IMR-90 (cell line): Measurements from ENCODE around the gene CFAP73. TPM values are rescaled to one million over a fixed set of nuclear protein-coding genes. Genes with fewer than 3 reads are reported as not detected.
A peak's percentile ranks its signal among the peaks of the same experiment; 100 is the strongest.

Experiments used
- ATAC-seq: fragments of 200-7000 bp; cut with Tn5 transposase; 2 replicates; pipeline ENCODE4 v1.9.1; 2020; ENCODE audit warnings: low read depth, mild to moderate bottlenecking, moderate library complexity
- BruUV-seq: library from RNA; stranded (reverse); fragments of 400-500 nt; replicated peaks from 2 replicates; lab custom pipeline; 2021; lab: Mats Ljungman, UMichigan
- CTCF ChIA-PET: fragments of 300-600 bp; formaldehyde crosslinking; extraction: SDS; loops from one replicate; lab custom pipeline; 2021; ENCODE audit warnings: antibody characterized with exemption; lab: Yijun Ruan, JAX
- POLR2A ChIA-PET: fragments of 300-600 bp; sonication (Branson Sonifier 250); formaldehyde crosslinking; loops from one replicate; lab custom pipeline; 2022; ENCODE audit warnings: antibody characterized with exemption; ENCODE audit not compliant: unreplicated experiment; lab: Charles Lee
- DNase-seq: peaks from one replicate; pipeline ENCODE4 v3.0.0; 2013
- H2AFZ ChIP-seq: replicated peaks from 2 replicates; pipeline ENCODE3; 2013; ENCODE audit warnings: low read length, mild to moderate bottlenecking; ENCODE audit not compliant: poor library complexity
- H2AK5ac ChIP-seq: 2 replicates; pipeline ENCODE4 v1.6.1; 2013; ENCODE audit warnings: low read depth, low read length, inconsistent platforms
- H2AK9ac ChIP-seq: replicated peaks from 2 replicates; pipeline ENCODE3; 2013; ENCODE audit warnings: mild to moderate bottlenecking, low read depth, low read length, moderate library complexity; ENCODE audit not compliant: poor library complexity
- H2BK120ac ChIP-seq: 2 replicates; pipeline ENCODE4 v1.6.1; 2013; ENCODE audit warnings: low read depth, low read length, inconsistent platforms
- H2BK15ac ChIP-seq: 3 replicates; pipeline ENCODE4 v1.6.1; 2013; ENCODE audit warnings: low read depth, low read length, inconsistent platforms
- H2BK20ac ChIP-seq: 2 replicates; pipeline ENCODE4 v1.6.1; 2013; ENCODE audit warnings: low read depth, mild to moderate bottlenecking, inconsistent platforms, low read length, moderate library complexity
- H2BK5ac ChIP-seq: 2 replicates; pipeline ENCODE4 v1.6.1; 2013; ENCODE audit warnings: mild to moderate bottlenecking, low read depth, low read length, inconsistent platforms; ENCODE audit not compliant: poor library complexity, severe bottlenecking
- H3K14ac ChIP-seq: replicated peaks from 2 replicates; pipeline ENCODE4 v1.6.1; 2013; ENCODE audit warnings: low read depth, low read length, inconsistent platforms
- H3K18ac ChIP-seq: 2 replicates; pipeline ENCODE4 v1.6.1; 2013; ENCODE audit warnings: low read depth, low read length, control low read depth
- H3K23ac ChIP-seq: 2 replicates; pipeline ENCODE4 v1.6.1; 2013; ENCODE audit warnings: low read depth, low read length, inconsistent platforms
- H3K27ac ChIP-seq: 2 replicates; pipeline ENCODE4 v1.5.1; 2013; ENCODE audit warnings: mild to moderate bottlenecking, control low read depth, low read length; ENCODE audit not compliant: insufficient read depth
- H3K27me3 ChIP-seq: 2 replicates; pipeline ENCODE4 v1.6.1; 2013; ENCODE audit warnings: low read length; ENCODE audit not compliant: control insufficient read depth, insufficient read depth
- H3K36me3 ChIP-seq: 2 replicates; pipeline ENCODE4 v1.6.1; 2013; ENCODE audit warnings: low read length, mixed read lengths; ENCODE audit not compliant: control insufficient read depth, insufficient read depth
- H3K4ac ChIP-seq: 2 replicates; pipeline ENCODE4 v1.6.1; 2013; ENCODE audit warnings: low read depth, low read length, inconsistent platforms
- H3K4me1 ChIP-seq: 2 replicates; pipeline ENCODE4 v1.6.1; 2013; ENCODE audit warnings: low read length, mixed read lengths; ENCODE audit not compliant: control insufficient read depth, insufficient read depth
- H3K4me2 ChIP-seq: 2 replicates; pipeline ENCODE4 v1.6.1; 2013; ENCODE audit warnings: low read depth, mild to moderate bottlenecking, control low read depth, low read length, moderate library complexity
- H3K4me3 ChIP-seq: 2 replicates; pipeline ENCODE4 v1.5.1; 2013; ENCODE audit warnings: low read depth, mild to moderate bottlenecking, control low read depth, low read length, moderate library complexity; ENCODE audit not compliant: insufficient read depth
- H3K56ac ChIP-seq: 2 replicates; pipeline ENCODE4 v1.6.1; 2013; ENCODE audit warnings: low read length, inconsistent platforms; ENCODE audit not compliant: insufficient read depth; ENCODE audit errors: extremely low read depth
- H3K79me1 ChIP-seq, 2 experiments: 2 replicates each; pipeline ENCODE4 v1.6.1; 2013; ENCODE audit warnings: low read length in 2 of 2, inconsistent platforms in 1 of 2, low read depth in 1 of 2
- H3K9ac ChIP-seq: 2 replicates; pipeline ENCODE4 v1.6.1; 2013; ENCODE audit warnings: low read depth, low read length, control low read depth
- H3K9me1 ChIP-seq: 2 replicates; pipeline ENCODE4 v1.6.1; 2013; ENCODE audit warnings: low read length, inconsistent platforms; ENCODE audit not compliant: insufficient read depth
- H3K9me3 ChIP-seq: 2 replicates; pipeline ENCODE4 v1.6.1; 2013; ENCODE audit warnings: low read length; ENCODE audit not compliant: control insufficient read depth, insufficient read depth
- H4K20me1 ChIP-seq: 2 replicates; pipeline ENCODE4 v1.6.1; 2013; ENCODE audit warnings: low read length, inconsistent platforms; ENCODE audit not compliant: insufficient read depth
- H4K5ac ChIP-seq: 2 replicates; pipeline ENCODE4 v1.6.1; 2013; ENCODE audit warnings: mild to moderate bottlenecking, low read depth, low read length, control low read depth
- H4K8ac ChIP-seq, 2 experiments: 2 replicates each; pipeline ENCODE4 v1.6.1; 2013; ENCODE audit warnings: low read depth in 2 of 2, low read length in 2 of 2, control low read depth in 1 of 2, inconsistent platforms in 1 of 2
- H4K91ac ChIP-seq: 2 replicates; pipeline ENCODE4 v1.6.1; 2013; ENCODE audit warnings: low read depth, low read length, inconsistent platforms; ENCODE audit not compliant: insufficient read depth
- FOS ChIP-seq: fragments of 150-350 bp; IDR thresholded peaks from 2 replicates; pipeline ENCODE4 v1.6.1; 2016; ENCODE audit warnings: low read depth, low read length
- MAFK ChIP-seq: IDR thresholded peaks from 2 replicates; pipeline ENCODE4 v1.6.1; 2012; ENCODE audit warnings: low read depth, low read length, improper control_type of control experiment
- MXI1 ChIP-seq: IDR thresholded peaks from 2 replicates; pipeline ENCODE4 v1.6.1; 2012; ENCODE audit warnings: low read depth, mild to moderate bottlenecking, low read length, moderate library complexity, borderline replicate concordance
- WGBS, 2 experiments: methylation state at CpG; one replicate each; pipeline versions ENCODE4 v1.1.5 to v1.1.7; 2013; ENCODE audit warnings: missing lambda C conversion rate in 2 of 2; ENCODE audit not compliant: insufficient read length in 1 of 2; ENCODE audit errors: extremely low coverage in 2 of 2; 5-methylcytosine and 5-hydroxymethylcytosine counted together
- dilution Hi-C: fragments of 300-500 bp; cut with HindIII; formaldehyde crosslinking; loops from one replicate; pipeline ENCODE4 v1.14.3; 2018; ENCODE audit warnings: low sequenced_read_pairs; ENCODE audit not compliant: unreplicated experiment
- in situ Hi-C: fragments of 300-500 bp; cut with MboI; formaldehyde crosslinking; loops from 3 replicates; pipeline ENCODE4 v1.14.3; 2019; ENCODE audit warnings: low sequenced_read_pairs, inconsistent platforms, mixed read lengths
- intact Hi-C: fragments of 100-400 bp; cut with micrococcal nuclease; formaldehyde crosslinking; loops from 2 replicates; pipeline ENCODE4 v1.10.0; 2022
- polyA plus RNA-seq, 3 experiments: library from polyadenylated mRNA; depleted of rRNA; stranded (reverse); fragments of >200 nt; gene quantifications; 2 replicates each; pipeline ENCODE4 v1.2.3, GENCODE V29; 2012; ENCODE audit warnings: low replicate concordance in 1 of 3
- total RNA-seq: library from RNA; depleted of rRNA; stranded (reverse); fragments of >200 nt; gene quantifications from 2 replicates; pipeline ENCODE4 v1.2.3, GENCODE V29; 2012

The CFAP73 gene
- total and polyA plus RNA-seq, 2 of the 4 experiments (the other 2 are of a cell fraction), result not detected

DNA sequence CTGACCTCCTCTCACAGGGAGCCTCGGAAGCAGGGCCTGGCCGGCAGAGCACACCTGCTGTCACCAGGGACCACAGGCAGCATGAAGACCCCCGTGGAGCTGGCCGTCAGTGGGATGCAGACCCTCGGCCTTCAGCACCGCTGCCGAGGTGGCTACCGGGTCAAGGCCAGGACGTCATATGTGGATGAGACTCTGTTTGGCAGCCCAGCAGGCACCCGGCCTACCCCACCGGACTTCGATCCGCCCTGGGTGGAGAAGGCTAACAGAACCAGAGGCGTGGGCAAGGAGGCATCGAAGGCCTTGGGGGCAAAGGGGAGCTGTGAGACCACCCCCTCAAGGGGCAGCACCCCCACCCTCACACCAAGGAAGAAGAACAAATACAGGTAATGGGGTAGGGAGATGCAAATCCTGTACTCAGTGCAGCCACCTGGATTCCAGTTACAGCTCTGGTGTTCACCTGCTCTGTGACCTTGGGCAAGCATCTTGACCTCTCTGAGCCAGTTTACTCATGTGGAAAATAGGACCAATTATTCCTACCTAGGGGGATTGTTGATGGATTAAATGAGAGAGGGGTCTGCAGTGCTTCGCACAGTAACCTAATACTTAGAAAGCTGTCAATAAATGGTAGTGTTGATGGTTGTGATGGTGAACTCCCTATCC is 37.3 kb downstream of the CFAP73 start:
- dilution Hi-C loops, result no loop called here
- Histone ChIP-seq H3K9me3 (no peaks in the 10 kb centered on the region), H3K79me1 (peaks cover 31 to 51% of the 10 kb centered on the region in 2 experiments), H4K20me1 (no peaks in the 10 kb centered on the region; the same call in 1 of the 2 replicates), H3K27me3 (no peaks in the 10 kb centered on the region), H2AFZ (peak overlapping the region; percentile 49), H4K8ac (no peak overlapping the region), H3K9me1 (no peaks in the 10 kb centered on the region), H3K4ac (no peak overlapping the region), H3K14ac (no peak overlapping the region), H2BK20ac (no peak overlapping the region), H2AK9ac (no peak overlapping the region), H2BK5ac (no peak overlapping the region), H3K4me1 (peaks cover 5% of the 10 kb centered on the region; the same call in 1 of the 2 replicates), H3K27ac (no peak overlapping the region), H2BK120ac (no peak overlapping the region), H3K9ac (no peak overlapping the region), H3K36me3 (peaks cover 11% of the 10 kb centered on the region), H3K4me2 (no peak overlapping the region; the same call in 1 of the 2 replicates), H4K5ac (no peak overlapping the region), H3K18ac (no peak overlapping the region), H4K91ac (no peak overlapping the region), H2AK5ac (peak overlapping the region; percentile 56; the same call in 1 of the 2 replicates), H3K56ac (no peak overlapping the region), H3K4me3 (no peak overlapping the region), H2BK15ac (no peak overlapping the region; the same call in 2 of the 3 replicates), H3K23ac (no peak overlapping the region)
- ChIA-PET CTCF (interaction anchor here (0.5 kb wide), 1 partner anchor 1131 kb away, joined by 5 read pairs; no protein-coding TSS in a partner anchor), POLR2A (no interaction called here)
- intact Hi-C loops, result no loop called here
- in situ Hi-C loops, result loop anchor here (25.0 kb wide), 1 partner anchor 1226 kb away; the partner anchor contains the start of gene TBX5
- ATAC-seq (no peak), DNase-seq (no peak)
- no TSS peak for BruUV-seq
- 80% methylated on average over 4 of the region's 16 CpGs; no CpG with 5 or more reads in 1 of the 2 experiments for WGBS, 2 experiments
- TF ChIP-seq MXI1 (no peak), FOS (no peak), MAFK (no peak)
